Measurements from ENCODE around the gene NRF1.

The NRF1 gene

GRCh38 chr7:129771201-129771927, 159.8 kb downstream of the NRF1 start:
- DNase-seq (ENCODE audit: low spot score): peak; percentile 4

GRCh38 chr7:129771928-129772479, 160.5 kb downstream of the NRF1 start:
- DNase-seq (ENCODE audit: low spot score): peak; percentile 7

- peak; percentile 5 for DNase-seq (ENCODE audit: low spot score)
These were observed 161.2 kb downstream of the NRF1 start for GRCh38 chr7:129772646-129773280.

- DNase-seq (ENCODE audit: low spot score): peak; percentile 30
These were observed 161.8 kb downstream of the NRF1 start for GRCh38 chr7:129773328-129773731.

GRCh38 chr7:129773871-129774270, 162.4 kb downstream of the NRF1 start:
- peak; percentile 12 for DNase-seq (ENCODE audit: low spot score)

- DNase-seq (ENCODE audit: low spot score): peak; percentile 7
These were observed 162.8 kb downstream of the NRF1 start for GRCh38 chr7:129774359-129774758.

- peak; percentile 15 for DNase-seq (ENCODE audit: low spot score)
These were observed 163.6 kb downstream of the NRF1 start for GRCh38 chr7:129774871-129775694.

GRCh38 chr7:129775695-129776361, 164.3 kb downstream of the NRF1 start:
- no peak for DNase-seq (ENCODE audit: low spot score)

- no peak for DNase-seq (ENCODE audit: low spot score)
These were observed 164.8 kb downstream of the NRF1 start for GRCh38 chr7:129776362-129776722.

- DNase-seq (ENCODE audit: low spot score): peak; percentile 14
These were observed 165.8 kb downstream of the NRF1 start for GRCh38 chr7:129777195-129777844.

- peak; percentile 12 for DNase-seq (ENCODE audit: low spot score)
These were observed 166.7 kb downstream of the NRF1 start for GRCh38 chr7:129777993-129778769.

- no peak for DNase-seq (ENCODE audit: low spot score)
These were observed 167.5 kb downstream of the NRF1 start for GRCh38 chr7:129778770-129779601.

- no peak for DNase-seq (ENCODE audit: low spot score)
These were observed 168.2 kb downstream of the NRF1 start for GRCh38 chr7:129779602-129780256.

GRCh38 chr7:129780257-129780973, 168.9 kb downstream of the NRF1 start:
- DNase-seq (ENCODE audit: low spot score): no peak

GRCh38 chr7:129780974-129781927, 169.7 kb downstream of the NRF1 start:
- DNase-seq (ENCODE audit: low spot score): no peak

GRCh38 chr7:129781928-129782817, 170.7 kb downstream of the NRF1 start:
- no peak for DNase-seq (ENCODE audit: low spot score)

Data from AG08396 (cell line).